GM21619 (cell line): ENCODE measurements around the gene TPCN2.
"Not testable (repeated sequence)": the region's sequence is repeated elsewhere in the genome, so short reads cannot be mapped to it uniquely, and the experiment has no call there.

Source experiments
- ATAC-seq: cut with Tn5 transposase; IDR thresholded peaks from one replicate; pipeline ENCODE4 v1.9.1; 2021; ENCODE audit not compliant: unreplicated experiment

Gene TPCN2

DNA sequence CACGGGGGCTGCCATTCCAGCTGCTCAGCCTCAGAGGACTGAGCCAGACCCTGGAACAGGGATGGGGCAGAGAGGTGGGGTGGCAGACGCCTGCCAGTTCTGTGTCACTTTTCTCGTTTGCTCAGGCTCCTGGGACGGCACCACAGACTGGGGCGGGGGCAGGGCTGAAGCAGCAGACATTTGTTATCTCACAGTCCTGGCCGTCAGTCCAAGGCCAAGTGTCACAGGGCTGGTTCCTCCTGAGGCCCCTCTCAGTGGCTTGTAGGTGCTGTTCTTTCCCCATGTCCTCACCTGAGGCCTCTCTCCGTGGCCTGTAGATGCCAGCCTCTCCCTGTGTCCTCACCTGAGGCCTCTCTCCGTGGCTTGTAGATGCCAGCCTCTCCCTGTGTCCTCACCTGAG is 24.7 kb downstream of the TPCN2 start:
- no peak for ATAC-seq

DNA sequence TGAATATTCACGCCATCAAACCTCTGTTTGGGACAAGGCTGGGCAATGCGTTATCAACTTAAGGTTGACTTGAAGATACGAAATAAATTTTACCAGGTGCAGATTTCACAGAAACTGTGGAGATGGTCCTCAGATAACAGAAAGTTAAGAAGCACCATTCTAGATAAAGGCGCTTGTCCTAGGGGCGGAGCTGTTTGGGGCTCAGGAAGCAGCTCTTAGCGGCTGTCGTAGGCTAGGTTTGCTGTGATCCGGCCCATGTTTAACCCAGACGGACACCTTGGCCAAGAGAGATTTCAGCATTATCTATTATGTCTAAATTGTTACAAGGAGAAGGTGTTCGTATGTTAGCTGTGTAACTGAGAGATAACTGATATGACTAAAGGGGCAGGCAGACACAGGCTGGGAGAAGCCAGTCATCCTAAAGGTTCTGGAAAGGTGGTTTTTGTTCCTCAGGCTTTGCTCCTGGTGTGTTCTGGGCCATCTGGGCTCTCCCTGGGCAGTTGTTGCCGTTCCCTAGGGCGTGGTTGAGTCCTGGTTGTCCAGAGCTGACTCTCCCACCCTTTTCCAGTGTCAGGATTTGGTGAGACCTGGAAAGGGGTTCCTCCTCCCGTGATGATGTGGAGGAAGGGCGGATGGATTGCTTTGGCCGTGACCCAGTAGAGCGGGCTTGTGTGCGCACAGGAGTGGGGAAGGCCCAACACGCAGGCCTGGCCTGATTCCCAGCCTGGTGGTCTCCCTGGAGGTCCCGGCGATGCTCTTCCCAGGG is 25.8 kb downstream of the TPCN2 start:
- ATAC-seq = no peak

GRCh38 chr11:69075421-69076128 is 26.8 kb downstream of the TPCN2 start:
- no peak for ATAC-seq

DNA sequence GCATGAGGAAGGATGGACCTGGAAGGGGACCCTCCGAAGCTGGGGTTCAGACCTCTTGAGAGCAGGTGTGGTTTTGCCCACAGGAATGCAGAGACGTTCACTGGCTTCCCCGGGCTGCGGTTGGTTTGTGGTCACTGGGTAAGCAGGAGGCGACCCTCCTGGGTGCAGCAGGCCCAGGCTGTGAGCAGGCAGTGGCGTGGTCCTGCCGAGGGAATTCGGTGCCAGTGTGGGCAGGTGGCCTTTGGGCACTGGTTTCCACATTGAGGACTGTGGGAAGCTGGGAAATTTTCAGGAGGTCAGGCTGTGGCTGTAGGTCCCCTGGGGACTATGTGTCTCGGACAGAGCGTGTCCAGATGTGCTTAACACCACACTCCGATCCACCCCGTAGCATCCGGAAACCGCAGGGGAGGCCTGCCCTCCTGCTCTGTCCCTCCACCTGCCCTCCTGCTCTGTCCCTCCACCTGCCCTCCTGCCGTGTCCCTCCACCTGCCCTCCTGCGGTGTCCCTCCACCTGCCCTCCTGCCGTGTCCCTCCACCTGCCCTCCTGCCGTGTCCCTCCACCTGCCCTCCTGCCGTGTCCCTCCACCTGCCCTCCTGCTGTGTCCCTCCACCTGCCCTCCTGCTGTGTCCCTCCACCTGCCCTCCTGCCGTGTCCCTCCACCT is 27.5 kb downstream of the TPCN2 start:
- no peak for ATAC-seq

GRCh38 chr11:69076977-69077376 is 28.2 kb downstream of the TPCN2 start:
- ATAC-seq = not testable (repeated sequence)

- ATAC-seq = no peak
These were observed 29.8 kb downstream of the TPCN2 start for GRCh38 chr11:69078508-69078907.

DNA sequence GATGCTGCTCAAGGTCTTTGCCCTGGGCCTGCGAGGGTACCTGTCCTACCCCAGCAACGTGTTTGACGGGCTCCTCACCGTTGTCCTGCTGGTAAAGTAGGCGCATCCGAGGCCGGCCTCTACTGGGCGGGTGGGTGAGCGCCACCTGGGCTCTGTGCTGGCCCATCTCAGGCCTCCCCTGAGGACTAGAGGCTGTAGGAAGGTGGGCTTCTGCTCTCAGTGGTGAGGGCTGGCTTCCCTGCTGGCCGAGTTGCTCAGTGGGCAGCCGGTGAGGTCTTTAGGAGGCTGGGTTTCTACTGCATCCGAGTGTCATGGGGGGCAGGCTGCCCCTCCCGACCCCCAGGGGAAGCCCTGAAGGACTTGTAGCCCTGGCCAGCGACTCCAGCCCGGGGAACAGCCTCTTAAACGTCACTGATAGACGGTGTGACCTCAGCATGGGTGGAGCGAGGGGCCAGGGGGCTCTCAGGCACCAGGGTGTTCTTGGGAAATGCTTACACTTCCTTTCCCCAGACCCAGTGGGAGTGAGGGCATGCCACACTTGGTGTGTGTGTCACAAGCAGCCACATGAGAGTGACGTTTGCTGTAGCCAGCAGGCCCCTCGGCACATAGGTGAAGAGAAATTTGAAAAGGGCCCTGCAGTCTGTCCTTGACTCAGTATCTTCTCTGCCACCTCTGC is 30.3 kb downstream of the TPCN2 start:
- no peak for ATAC-seq

DNA sequence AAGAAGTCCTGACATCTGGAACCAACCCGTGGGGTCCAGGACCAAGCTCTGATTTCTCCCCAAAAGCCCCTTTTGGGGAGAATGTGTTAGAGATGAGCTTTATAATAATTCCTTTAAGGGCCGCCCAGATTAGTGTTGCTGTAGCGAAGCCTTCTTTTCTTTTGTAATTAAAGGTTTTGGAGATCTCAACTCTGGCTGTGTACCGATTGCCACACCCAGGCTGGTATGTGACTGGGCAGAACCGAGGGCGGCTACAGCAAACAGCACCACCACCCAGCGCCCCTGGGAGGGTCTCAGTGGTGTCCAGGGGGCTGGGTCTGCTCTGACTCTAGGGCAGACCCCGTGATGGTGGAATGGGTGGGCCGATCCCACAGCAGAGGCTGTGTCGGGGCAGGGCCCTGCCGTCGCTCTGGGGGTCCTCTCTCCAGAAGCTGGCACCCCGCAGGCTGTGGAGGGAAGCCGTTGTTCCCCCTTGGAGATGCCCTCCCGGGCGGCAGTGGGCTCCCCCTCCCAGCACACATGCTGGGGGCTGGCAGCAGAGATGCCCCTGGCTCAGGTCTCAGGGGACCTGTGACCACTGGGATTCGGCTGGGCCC is 31.0 kb downstream of the TPCN2 start:
- no peak for ATAC-seq

- no peak for ATAC-seq
These were observed 31.7 kb downstream of the TPCN2 start for GRCh38 chr11:69080257-69080995.

DNA sequence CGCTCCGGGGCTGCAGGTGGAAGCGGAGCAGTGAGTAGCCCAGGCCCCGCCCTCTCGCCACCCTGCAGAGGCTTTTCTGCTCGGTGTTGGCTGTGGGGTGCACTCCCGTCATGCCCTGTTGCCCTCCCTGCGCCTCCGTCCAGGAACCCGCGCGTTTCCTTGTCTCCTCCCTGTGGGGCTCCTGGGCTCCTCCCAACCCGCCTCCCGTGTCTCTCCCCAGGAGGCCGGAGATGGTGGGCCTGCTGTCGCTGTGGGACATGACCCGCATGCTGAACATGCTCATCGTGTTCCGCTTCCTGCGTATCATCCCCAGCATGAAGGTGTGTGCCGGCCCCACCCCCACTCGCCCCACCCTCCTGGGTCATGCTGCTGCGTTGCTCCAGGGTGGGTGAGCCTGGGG is 32.4 kb downstream of the TPCN2 start:
- no peak for ATAC-seq

- ATAC-seq = no peak
These were observed 35.0 kb downstream of the TPCN2 start for GRCh38 chr11:69083531-69084247.

DNA sequence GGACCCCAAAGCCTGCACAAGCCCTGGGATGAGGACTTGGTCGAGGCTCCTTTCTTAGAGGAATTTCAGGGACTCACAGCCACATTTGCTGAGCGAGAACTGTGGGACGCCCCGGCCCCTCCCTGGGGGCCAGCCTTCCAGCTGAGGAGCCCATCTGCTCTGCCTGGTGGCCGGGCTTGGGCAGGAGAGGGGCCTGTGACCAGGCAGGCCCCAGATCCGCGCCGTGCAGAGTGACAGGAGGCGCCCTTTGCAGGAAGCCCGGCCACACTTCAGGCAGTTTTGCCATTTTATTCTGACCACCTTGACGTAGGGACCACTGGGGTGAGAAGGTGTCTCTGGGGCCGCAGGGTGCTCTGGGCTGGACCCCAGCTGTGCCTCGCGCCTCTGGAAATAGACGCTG is 35.6 kb downstream of the TPCN2 start:
- no peak for ATAC-seq

- ATAC-seq = no peak
These were observed 36.9 kb downstream of the TPCN2 start for GRCh38 chr11:69085490-69086095.

- no peak for ATAC-seq
These were observed 37.7 kb downstream of the TPCN2 start for GRCh38 chr11:69086152-69087132.

DNA sequence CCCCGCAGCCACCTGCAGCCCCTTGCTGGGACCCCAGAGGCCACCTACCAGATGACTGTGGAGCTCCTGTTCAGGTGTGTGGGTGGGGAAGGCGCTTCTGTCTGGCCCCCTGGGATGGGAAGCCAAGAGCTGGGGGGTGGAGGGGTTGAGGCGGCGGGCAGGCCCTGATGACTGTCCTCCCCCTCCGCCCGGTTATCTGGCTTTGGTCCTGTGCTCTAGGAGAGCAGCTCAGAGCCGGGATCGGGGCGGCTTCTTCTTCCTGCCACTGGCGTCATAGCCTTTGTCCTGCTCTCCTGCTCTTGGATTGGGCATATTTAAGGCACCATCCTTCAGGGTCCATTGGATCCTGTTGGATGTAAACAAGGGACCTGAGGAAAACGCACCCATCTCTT is 38.4 kb downstream of the TPCN2 start:
- no peak for ATAC-seq

DNA sequence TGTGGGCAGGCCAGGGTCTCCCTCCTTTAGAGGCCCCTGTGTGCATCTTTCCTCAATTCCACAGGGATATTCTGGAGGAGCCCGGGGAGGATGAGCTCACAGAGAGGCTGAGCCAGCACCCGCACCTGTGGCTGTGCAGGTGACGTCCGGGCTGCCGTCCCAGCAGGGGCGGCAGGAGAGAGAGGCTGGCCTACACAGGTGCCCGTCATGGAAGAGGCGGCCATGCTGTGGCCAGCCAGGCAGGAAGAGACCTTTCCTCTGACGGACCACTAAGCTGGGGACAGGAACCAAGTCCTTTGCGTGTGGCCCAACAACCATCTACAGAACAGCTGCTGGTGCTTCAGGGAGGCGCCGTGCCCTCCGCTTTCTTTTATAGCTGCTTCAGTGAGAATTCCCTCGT is 39.1 kb downstream of the TPCN2 start:
- no peak for ATAC-seq

- ATAC-seq = no peak
These were observed 40.0 kb downstream of the TPCN2 start for GRCh38 chr11:69088676-69089146.

DNA sequence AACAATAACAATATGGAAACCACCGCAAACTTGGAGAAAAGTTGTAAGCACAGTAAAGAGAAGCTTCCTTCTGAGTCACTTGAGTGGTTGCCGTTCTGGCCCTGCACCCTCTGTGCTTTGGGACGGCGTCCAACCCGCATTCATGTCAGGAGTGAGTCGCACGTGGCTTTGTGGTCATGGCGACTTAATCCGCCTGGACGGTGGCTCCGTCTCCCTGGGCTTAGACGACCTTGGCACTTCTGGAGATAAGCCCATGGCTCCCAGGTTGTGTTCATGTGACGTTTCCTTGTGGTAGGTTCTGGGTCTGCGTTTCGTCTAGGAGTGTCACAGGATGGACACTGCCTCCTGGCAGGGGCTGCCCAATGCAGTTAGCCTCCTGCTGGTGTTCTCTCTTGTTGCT is 40.5 kb downstream of the TPCN2 start:
- ATAC-seq = no peak
